GM12892 (cell line): Measurements from ENCODE around the gene RPAIN.

ENCODE experiments used
- POLR2A ChIP-seq: IDR thresholded peaks from 2 replicates; pipeline ENCODE4 v1.6.1; 2011; ENCODE audit warnings: low read depth, low read length, control low read depth
- POLR2AphosphoS5 ChIP-seq: IDR thresholded peaks from 2 replicates; pipeline ENCODE4 v1.6.1; 2011; ENCODE audit warnings: low read depth, low read length, control low read depth
- TAF1 ChIP-seq: IDR thresholded peaks from 2 replicates; pipeline ENCODE4 v1.6.1; 2011; ENCODE audit warnings: low read depth, mild to moderate bottlenecking, control low read depth, low read length, borderline replicate concordance

- TF ChIP-seq POLR2A = peak; percentile 45
- TF ChIP-seq TAF1 = no peak
- 0 out of 2 replicates have a peak, but pooled peaks have one; percentile 46 for TF ChIP-seq POLR2AphosphoS5
Observed at GRCh38 chr17:5381542-5381941, 38.4 kb upstream of the RPAIN start.
